ENCODE results near the gene TFAP2A.

The TFAP2A gene

DNA sequence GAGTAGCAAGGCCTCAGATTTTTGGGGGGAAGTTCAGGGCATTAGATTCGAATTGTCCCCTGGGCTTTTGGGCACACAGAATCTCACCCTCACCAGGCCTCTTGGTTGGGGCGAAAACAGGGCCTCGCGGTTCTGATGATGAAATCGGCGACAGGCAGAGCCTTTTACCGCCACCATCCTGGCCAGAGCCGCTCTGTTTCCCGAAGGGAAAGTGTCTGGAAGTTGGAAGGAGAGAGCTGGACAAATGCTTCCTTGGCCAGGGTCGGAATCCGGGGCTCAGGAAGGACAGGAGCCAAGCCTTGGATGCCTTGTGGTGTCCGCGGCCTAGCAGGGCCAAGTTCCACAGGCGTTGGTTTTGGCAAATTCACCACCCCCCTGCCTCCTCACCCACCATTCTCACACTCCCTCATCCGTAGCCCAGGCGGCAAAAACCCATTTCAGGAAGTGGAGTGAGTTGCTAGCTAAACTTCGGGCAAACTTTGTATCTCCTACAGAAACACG lies 3.5 kb upstream of the TFAP2A start (continued):
- TF ChIP-seq, protein P1, sequence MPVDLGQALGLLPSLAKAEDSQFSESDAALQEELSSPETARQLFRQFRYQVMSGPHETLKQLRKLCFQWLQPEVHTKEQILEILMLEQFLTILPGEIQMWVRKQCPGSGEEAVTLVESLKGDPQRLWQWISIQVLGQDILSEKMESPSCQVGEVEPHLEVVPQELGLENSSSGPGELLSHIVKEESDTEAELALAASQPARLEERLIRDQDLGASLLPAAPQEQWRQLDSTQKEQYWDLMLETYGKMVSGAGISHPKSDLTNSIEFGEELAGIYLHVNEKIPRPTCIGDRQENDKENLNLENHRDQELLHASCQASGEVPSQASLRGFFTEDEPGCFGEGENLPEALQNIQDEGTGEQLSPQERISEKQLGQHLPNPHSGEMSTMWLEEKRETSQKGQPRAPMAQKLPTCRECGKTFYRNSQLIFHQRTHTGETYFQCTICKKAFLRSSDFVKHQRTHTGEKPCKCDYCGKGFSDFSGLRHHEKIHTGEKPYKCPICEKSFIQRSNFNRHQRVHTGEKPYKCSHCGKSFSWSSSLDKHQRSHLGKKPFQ (tag by site-specific recombination; IDR thresholded peaks at IDR 0.05), result no peak
- TF ChIP-seq ZNF311 (tag by site-specific recombination; IDR thresholded peaks at IDR 0.05; ENCODE audit: borderline replicate concordance) (no peak), ZNF239 (tag by site-specific recombination; IDR thresholded peaks at IDR 0.05) (no peak), ZNF792 (tag by site-specific recombination; IDR thresholded peaks at IDR 0.05) (no peak), ZNF544 (tag by site-specific recombination; IDR thresholded peaks at IDR 0.05) (no peak), ZNF777 (tag by site-specific recombination; IDR thresholded peaks at IDR 0.05; ENCODE audit: borderline replicate concordance) (no peak)

DNA sequence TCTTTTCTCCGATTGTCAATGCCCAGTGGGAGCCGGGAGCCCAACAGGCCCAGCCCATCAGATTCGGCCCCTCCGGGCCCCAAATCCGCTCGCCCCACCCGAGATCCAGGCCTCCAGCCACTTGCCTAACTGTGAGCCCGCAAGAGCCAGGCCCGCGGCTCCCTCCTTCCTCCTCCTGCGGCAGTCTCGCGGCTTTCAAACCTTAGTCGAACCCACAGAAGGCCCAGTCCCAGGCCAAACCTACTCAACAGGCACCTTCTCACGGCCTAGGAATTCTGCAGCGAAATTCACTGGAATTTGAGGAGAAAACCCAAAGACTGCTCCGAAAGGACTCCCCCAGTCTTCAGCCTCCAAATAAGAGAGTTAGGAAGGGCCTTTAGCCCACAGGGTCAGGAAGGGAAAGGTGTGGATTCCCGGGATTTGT lies 2.8 kb upstream of the TFAP2A start:
- TF ChIP-seq IKZF3 (tag by site-specific recombination; IDR thresholded peaks at IDR 0.05) (0 out of 2 replicates have a peak, but pooled peaks have one; percentile 22), ZNF555 (tag by site-specific recombination; conservative IDR thresholded peaks at IDR 0.05) (no peak), ZNF2 (tag by site-specific recombination; IDR thresholded peaks at IDR 0.05) (no peak), ZNF132 (tag by site-specific recombination; IDR thresholded peaks at IDR 0.05; ENCODE audit: borderline replicate concordance) (no peak), ZFP3 (tag by site-specific recombination; IDR thresholded peaks at IDR 0.05; ENCODE audit: low read depth) (no peak)
- TF ChIP-seq, protein P2, sequence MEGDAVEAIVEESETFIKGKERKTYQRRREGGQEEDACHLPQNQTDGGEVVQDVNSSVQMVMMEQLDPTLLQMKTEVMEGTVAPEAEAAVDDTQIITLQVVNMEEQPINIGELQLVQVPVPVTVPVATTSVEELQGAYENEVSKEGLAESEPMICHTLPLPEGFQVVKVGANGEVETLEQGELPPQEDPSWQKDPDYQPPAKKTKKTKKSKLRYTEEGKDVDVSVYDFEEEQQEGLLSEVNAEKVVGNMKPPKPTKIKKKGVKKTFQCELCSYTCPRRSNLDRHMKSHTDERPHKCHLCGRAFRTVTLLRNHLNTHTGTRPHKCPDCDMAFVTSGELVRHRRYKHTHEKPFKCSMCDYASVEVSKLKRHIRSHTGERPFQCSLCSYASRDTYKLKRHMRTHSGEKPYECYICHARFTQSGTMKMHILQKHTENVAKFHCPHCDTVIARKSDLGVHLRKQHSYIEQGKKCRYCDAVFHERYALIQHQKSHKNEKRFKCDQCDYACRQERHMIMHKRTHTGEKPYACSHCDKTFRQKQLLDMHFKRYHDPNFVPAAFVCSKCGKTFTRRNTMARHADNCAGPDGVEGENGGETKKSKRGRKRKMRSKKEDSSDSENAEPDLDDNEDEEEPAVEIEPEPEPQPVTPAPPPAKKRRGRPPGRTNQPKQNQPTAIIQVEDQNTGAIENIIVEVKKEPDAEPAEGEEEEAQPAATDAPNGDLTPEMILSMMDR (tag by site-specific recombination; IDR thresholded peaks at IDR 0.05), result no peak
- TF ChIP-seq, protein P3, sequence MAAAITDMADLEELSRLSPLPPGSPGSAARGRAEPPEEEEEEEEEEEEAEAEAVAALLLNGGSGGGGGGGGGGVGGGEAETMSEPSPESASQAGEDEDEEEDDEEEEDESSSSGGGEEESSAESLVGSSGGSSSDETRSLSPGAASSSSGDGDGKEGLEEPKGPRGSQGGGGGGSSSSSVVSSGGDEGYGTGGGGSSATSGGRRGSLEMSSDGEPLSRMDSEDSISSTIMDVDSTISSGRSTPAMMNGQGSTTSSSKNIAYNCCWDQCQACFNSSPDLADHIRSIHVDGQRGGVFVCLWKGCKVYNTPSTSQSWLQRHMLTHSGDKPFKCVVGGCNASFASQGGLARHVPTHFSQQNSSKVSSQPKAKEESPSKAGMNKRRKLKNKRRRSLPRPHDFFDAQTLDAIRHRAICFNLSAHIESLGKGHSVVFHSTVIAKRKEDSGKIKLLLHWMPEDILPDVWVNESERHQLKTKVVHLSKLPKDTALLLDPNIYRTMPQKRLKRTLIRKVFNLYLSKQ (tag by site-specific recombination; IDR thresholded peaks at IDR 0.05; ENCODE audit: borderline replicate concordance), result no peak
- Histone ChIP-seq H3K36me3 (ENCODE audit: control insufficient read depth in 2 of 2, insufficient read depth in 1 of 2, low read length in 2 of 2) (no peaks in the 10 kb centered on the region), H3K27ac (ENCODE audit: extremely low read depth, low read depth, low read length) (no peak overlapping the region; the same call in 1 of the 2 replicates), H3K9me3 (ENCODE audit: control insufficient read depth, insufficient read depth, low read depth, low read length) (no peaks in the 10 kb centered on the region), H3K4me1 (ENCODE audit: control insufficient read depth, insufficient read depth, low read length) (peaks cover 4% of the 10 kb centered on the region; the same call in 1 of the 2 replicates), H3K4me3 (ENCODE audit: low read depth, low read length) (peak overlapping the region; percentile 2; the same call in 1 of the 2 replicates)
- POLR2A ChIA-PET, result interaction anchor here (2.4 to 2.8 kb wide), 2 partner anchors 8 to 12 kb away, joined by 22 to 37 read pairs; no protein-coding TSS in a partner anchor
- CTCF ChIA-PET, result interaction anchor here (3.8 kb wide), 1 partner anchor 12 kb away, joined by 23 read pairs; no protein-coding TSS in a partner anchor

DNA sequence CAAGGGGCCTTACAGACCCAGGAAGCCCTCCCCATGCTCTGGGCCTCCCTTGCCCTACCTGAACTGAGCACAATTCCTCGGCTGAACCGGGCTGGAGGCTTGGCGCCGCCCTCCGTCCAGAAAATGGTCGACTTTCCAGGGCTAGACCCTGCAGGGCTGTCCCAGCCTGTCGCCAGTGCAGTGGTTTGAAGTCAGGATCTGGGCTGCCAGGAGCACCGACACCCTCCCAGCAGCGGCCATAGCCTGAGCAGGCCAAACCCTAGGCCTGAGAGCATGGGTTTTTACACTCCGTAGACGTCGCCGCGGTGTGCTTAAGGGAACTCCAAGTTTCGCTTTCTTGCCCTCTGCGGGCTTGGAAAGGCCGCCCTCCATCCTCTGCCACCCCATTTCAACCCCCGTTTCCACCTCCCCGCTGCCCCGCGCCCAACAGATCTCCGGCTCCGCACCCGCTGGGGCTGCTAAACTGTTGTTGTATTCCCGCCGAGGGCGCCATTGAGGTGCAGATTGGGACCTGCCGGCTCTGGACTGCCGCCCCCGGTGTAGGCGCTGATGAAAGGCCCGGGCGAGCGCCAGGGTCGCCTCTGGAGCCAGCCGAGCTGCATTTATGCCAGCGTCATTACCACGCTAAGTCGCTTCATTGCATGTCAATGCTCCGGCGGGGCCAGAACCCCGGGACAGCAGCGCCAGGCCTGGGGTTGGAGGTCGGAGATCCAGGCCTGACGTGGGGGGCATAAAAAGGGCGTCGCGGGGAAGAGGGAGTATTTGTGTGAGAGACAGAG lies 2.2 kb upstream of the TFAP2A start:
- no peaks in the 10 kb centered on the region for H3K36me3 ChIP-seq (ENCODE audit: control insufficient read depth in 2 of 2, insufficient read depth in 1 of 2, low read length in 2 of 2)
- peaks cover 4% of the 10 kb centered on the region; the same call in 1 of the 2 replicates for H3K4me1 ChIP-seq (ENCODE audit: control insufficient read depth, insufficient read depth, low read length)
- peak overlapping the region; percentile 25 for H3K4me3 ChIP-seq (ENCODE audit: low read depth, low read length)
- H3K27ac ChIP-seq (ENCODE audit: extremely low read depth, low read depth, low read length), result no peak overlapping the region
- ChIA-PET CTCF (interaction anchor here (0.6 kb wide), 1 partner anchor 1839 kb away, joined by 3 read pairs; no protein-coding TSS in a partner anchor), POLR2A (interaction anchor here (4.8 kb wide), 1 partner anchor 11 kb away, joined by 97 read pairs; no protein-coding TSS in a partner anchor)
- no peaks in the 10 kb centered on the region for H3K9me3 ChIP-seq (ENCODE audit: control insufficient read depth, insufficient read depth, low read depth, low read length)
- TF ChIP-seq ZNF530 (tag by site-specific recombination; IDR thresholded peaks at IDR 0.05; ENCODE audit: low read depth), result no peak
- no peak for TF ChIP-seq GLI2 (tag by site-specific recombination; IDR thresholded peaks at IDR 0.05; ENCODE audit: borderline replicate concordance, low read depth)
- TF ChIP-seq ZNF596 (tag by site-specific recombination; IDR thresholded peaks at IDR 0.05), result no peak
- TF ChIP-seq, protein P4, sequence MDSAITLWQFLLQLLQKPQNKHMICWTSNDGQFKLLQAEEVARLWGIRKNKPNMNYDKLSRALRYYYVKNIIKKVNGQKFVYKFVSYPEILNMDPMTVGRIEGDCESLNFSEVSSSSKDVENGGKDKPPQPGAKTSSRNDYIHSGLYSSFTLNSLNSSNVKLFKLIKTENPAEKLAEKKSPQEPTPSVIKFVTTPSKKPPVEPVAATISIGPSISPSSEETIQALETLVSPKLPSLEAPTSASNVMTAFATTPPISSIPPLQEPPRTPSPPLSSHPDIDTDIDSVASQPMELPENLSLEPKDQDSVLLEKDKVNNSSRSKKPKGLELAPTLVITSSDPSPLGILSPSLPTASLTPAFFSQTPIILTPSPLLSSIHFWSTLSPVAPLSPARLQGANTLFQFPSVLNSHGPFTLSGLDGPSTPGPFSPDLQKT (IDR thresholded peaks at IDR 0.05; ENCODE audit: borderline replicate concordance, low read depth, low read length), result no peak
- TF ChIP-seq, protein P5, sequence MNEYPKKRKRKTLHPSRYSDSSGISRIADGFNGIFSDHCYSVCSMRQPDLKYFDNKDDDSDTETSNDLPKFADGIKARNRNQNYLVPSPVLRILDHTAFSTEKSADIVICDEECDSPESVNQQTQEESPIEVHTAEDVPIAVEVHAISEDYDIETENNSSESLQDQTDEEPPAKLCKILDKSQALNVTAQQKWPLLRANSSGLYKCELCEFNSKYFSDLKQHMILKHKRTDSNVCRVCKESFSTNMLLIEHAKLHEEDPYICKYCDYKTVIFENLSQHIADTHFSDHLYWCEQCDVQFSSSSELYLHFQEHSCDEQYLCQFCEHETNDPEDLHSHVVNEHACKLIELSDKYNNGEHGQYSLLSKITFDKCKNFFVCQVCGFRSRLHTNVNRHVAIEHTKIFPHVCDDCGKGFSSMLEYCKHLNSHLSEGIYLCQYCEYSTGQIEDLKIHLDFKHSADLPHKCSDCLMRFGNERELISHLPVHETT (tag by site-specific recombination; IDR thresholded peaks at IDR 0.05), result no peak
- no peak for TF ChIP-seq ZBTB21 (tag by site-specific recombination; IDR thresholded peaks at IDR 0.05)
- no peak for TF ChIP-seq ZIC2 (tag by site-specific recombination; IDR thresholded peaks at IDR 0.05)
- no peak for TF ChIP-seq SP7 (tag by site-specific recombination; IDR thresholded peaks at IDR 0.05)

Data from HEK293 (cell line).